Prostate gland (tissue), 2 donors: Measurements from ENCODE around the gene SPRING1.

ENCODE experiments used
- CTCF ChIP-seq, 4 experiments: fragments of 200-600 bp in 2 of 4; fragments of 450-650 bp in 2 of 4; sonication (generic) in 2 of 4; IDR thresholded peaks; 1 replicate in 3 of 4; 2 replicates in 1 of 4; pipeline ENCODE4 v1.5.1; 2016 to 2019; ENCODE audit warnings: antibody characterized with exemption in 4 of 4, mild to moderate bottlenecking in 2 of 4, moderate library complexity in 2 of 4
- POLR2A ChIP-seq: fragments of 450-650 bp; IDR thresholded peaks from one replicate; pipeline ENCODE4 v1.6.1; 2016; ENCODE audit warnings: antibody characterized with exemption, mild to moderate bottlenecking
- POLR2AphosphoS5 ChIP-seq: sonication (generic); formaldehyde crosslinking; IDR thresholded peaks from one replicate; pipeline ENCODE4 v1.6.1; 2017; ENCODE audit warnings: antibody characterized with exemption

GRCh38 chr12:116718655-116719454, 19.0 kb downstream of the SPRING1 start:
- TF ChIP-seq CTCF (IDR thresholded peaks at IDR 0.05) (no peak), POLR2A (no peak), POLR2AphosphoS5 (no peak)
